ENCODE measurements around the gene HYPK.
"Not testable (repeated sequence)": the region's sequence is repeated elsewhere in the genome, so short reads cannot be mapped to it uniquely, and the experiment has no call there.

Gene HYPK

DNA sequence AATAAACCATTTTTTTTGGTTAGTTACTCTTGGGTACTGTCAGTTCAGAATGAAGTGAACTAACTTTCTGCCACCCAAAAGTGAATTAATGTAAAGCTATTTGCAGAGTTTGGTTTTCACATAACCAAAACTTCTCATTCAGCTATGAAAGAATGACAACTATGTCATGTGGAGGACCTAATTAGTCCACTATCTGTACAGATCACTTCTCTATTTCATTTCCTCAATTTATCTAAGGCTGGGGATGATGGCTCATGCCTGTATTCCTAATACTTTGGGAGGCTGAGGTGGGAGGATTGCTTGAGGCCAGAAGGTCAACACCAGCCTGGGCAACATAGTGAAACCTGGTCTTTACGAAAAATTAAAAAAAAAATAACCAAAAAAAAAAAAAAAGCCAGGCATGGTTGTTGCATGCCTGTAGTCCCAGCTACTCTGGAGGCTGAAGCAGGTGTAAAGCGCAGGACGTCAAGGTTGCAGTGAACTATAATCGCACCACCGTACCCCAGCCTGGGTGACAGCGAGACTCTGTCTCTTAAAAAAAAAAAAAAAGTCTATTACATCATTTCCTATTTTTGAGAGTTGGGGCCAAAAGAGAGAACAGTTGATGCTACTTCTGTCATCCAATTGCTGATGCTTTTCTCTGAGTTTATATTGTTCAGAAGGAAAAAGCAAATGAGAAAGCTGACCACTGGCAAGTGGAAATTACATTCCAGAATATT is 8.7 kb downstream of the HYPK start:
- H3K36me3 ChIP-seq: peaks cover 89 to 99% (median 94%) of the 10 kb centered on the region in 3 donors
- no peak for DNase-seq
- no peaks in the 10 kb centered on the region for H3K27me3 ChIP-seq
- TF ChIP-seq, protein P1, sequence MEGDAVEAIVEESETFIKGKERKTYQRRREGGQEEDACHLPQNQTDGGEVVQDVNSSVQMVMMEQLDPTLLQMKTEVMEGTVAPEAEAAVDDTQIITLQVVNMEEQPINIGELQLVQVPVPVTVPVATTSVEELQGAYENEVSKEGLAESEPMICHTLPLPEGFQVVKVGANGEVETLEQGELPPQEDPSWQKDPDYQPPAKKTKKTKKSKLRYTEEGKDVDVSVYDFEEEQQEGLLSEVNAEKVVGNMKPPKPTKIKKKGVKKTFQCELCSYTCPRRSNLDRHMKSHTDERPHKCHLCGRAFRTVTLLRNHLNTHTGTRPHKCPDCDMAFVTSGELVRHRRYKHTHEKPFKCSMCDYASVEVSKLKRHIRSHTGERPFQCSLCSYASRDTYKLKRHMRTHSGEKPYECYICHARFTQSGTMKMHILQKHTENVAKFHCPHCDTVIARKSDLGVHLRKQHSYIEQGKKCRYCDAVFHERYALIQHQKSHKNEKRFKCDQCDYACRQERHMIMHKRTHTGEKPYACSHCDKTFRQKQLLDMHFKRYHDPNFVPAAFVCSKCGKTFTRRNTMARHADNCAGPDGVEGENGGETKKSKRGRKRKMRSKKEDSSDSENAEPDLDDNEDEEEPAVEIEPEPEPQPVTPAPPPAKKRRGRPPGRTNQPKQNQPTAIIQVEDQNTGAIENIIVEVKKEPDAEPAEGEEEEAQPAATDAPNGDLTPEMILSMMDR (IDR thresholded peaks at IDR 0.05): no peak
- H3K27ac ChIP-seq: no peak overlapping the region
- H3K9me3 ChIP-seq: no peaks in the 10 kb centered on the region
- no peaks in the 10 kb centered on the region for H3K4me1 ChIP-seq
- no peak overlapping the region for H3K4me3 ChIP-seq
- intact Hi-C loops (cut with DNase I; ENCODE audit: low total_unique reads): no loop called here

DNA sequence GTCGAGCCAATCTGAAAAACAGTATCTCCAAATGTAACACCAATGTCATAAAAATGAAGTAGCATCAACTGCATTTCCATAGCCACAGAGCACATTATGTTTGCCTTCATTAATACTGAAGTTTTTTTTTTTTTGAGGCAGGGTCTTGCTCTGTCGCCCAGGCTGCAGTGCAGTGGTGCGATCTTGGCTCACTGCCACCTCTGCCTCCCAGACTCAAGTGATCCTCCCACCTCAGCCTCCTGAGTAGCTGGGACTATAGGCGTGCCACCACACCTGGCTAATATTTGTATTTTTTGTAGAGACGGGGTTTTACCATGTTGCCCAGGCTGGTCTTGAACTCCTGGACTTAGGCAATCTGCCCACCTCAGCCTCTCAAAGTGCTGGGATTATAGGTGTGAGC is 14.7 kb downstream of the HYPK start:
- peaks cover 58 to 76% (median 71%) of the 10 kb centered on the region in 3 donors for H3K36me3 ChIP-seq
- H3K4me3 ChIP-seq; H3K4me1 ChIP-seq; H3K9me3 ChIP-seq; intact Hi-C loops (cut with DNase I; ENCODE audit: low total_unique reads); H3K27ac ChIP-seq; H3K27me3 ChIP-seq; DNase-seq: not testable (repeated sequence)

DNA sequence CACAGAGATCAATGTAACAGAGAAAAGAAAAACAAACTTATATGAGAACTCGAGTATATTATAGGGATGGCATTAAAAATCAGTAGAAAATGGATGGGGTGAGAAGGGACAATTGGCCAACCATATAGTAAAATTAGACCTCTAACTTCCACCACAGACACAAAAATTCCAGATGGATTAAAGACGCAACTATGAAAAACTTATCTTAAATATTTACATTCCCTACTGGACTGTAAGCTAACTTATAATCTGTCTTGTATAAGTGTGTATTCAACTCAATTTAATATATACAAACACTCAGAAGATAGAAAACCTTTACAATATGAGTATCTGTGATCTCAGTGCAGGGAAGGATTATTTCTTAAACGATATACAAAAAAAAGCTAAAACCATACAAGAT is 21.1 kb downstream of the HYPK start:
- H3K36me3 ChIP-seq: peaks cover 5 to 24% (median 11%) of the 10 kb centered on the region in 3 donors
- H3K4me3 ChIP-seq: no peak overlapping the region
- TF ChIP-seq, protein P1 (IDR thresholded peaks at IDR 0.05): no peak
- no peaks in the 10 kb centered on the region for H3K9me3 ChIP-seq
- no peaks in the 10 kb centered on the region for H3K27me3 ChIP-seq
- no peak overlapping the region for H3K27ac ChIP-seq
- intact Hi-C loops (cut with DNase I; ENCODE audit: low total_unique reads): no loop called here
- DNase-seq: no peak
- H3K4me1 ChIP-seq: peaks cover 4 to 38% (median 24%) of the 10 kb centered on the region in 4 donors

GRCh38 chr15:43824302-43825246 is 24.2 kb downstream of the HYPK start, which contains the start of gene MFAP1:
MFAP1 (minus strand) TSS chr15:43824690; CDS start chr15:43824569, 121 bp downstream.
- H3K4me3 ChIP-seq: peak within 1 kb of the TSS; percentile 78 to 87
- peak within 1 kb of the TSS; percentile 91 to 92 for H3K27ac ChIP-seq
- H3K27me3 ChIP-seq: no peaks in the 10 kb centered on the region
- TF ChIP-seq, protein P1 (IDR thresholded peaks at IDR 0.05): no peak
- peaks cover 4 to 53% (median 31%) of the 10 kb centered on the region in 4 donors for H3K4me1 ChIP-seq
- no peaks in the 10 kb centered on the region for H3K9me3 ChIP-seq
- intact Hi-C loops (cut with DNase I; ENCODE audit: low total_unique reads): loop anchor here (2.0 kb wide), 1 partner anchor 24 kb away; the partner anchor contains the start of genes HYPK and SERINC4
- DNase-seq: peak; percentile 96
- H3K36me3 ChIP-seq: peaks cover 0 to 12% (median 0%) of the 10 kb centered on the region in 3 donors

GRCh38 chr15:43825305-43825704 is 24.9 kb downstream of the HYPK start:
- H3K4me3 ChIP-seq, DNase-seq, H3K27me3 ChIP-seq, H3K27ac ChIP-seq, H3K9me3 ChIP-seq: not testable (repeated sequence)
- Histone ChIP-seq H3K4me1 (peaks cover 4 to 53% (median 31%) of the 10 kb centered on the region in 4 donors), H3K36me3 (peaks cover 0 to 11% (median 0%) of the 10 kb centered on the region in 3 donors)
- intact Hi-C loops (cut with DNase I; ENCODE audit: low total_unique reads): loop anchor here (2.0 kb wide), 1 partner anchor 25 kb away; the partner anchor contains the start of genes HYPK and SERINC4

DNA sequence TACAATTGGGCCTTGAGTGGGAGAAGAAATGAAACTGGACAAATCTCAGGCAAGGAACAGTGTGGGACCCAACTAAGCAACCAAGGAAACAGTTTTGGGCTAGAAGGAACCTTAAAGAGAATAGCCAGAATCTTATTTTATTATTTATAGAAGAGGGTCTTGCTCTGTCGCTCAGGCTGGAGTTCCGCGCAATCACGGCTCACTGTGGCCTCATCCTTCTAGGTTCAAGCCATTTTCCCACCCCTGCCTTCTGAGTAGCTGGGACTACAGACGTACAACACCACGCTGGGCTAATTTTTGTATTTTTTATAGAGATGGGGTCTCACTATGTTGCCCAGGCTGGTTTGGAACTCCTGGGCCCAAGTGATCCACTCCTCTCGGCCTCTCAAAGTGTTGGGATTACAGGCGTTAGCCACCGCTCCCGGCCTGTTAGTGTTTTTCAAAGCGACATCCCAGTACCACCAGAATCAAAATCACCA is 25.7 kb downstream of the HYPK start:
- peak overlapping the region; percentile 65 to 78 for H3K27ac ChIP-seq
- H3K27me3 ChIP-seq: no peaks in the 10 kb centered on the region
- H3K4me3 ChIP-seq: peak overlapping the region; percentile 58 to 59
- DNase-seq: no peak
- intact Hi-C loops (cut with DNase I; ENCODE audit: low total_unique reads): no loop called here
- peaks cover 0 to 4% (median 0%) of the 10 kb centered on the region in 3 donors for H3K36me3 ChIP-seq
- H3K4me1 ChIP-seq: peaks cover 4 to 53% (median 30%) of the 10 kb centered on the region in 4 donors
- TF ChIP-seq, protein P1 (IDR thresholded peaks at IDR 0.05): no peak
- no peaks in the 10 kb centered on the region for H3K9me3 ChIP-seq

All from tibial artery (tissue), 4 donors.